GM21528 (cell line): ENCODE measurements around the gene SEC14L1.
"Not testable (repeated sequence)": the region's sequence is repeated elsewhere in the genome, so short reads cannot be mapped to it uniquely, and the experiment has no call there.

Experiments
- ATAC-seq: cut with Tn5 transposase; IDR thresholded peaks from one replicate; pipeline ENCODE4 v1.9.1; 2021; ENCODE audit warnings: mild to moderate bottlenecking, moderate library complexity; ENCODE audit not compliant: unreplicated experiment, low FRiP score

The SEC14L1 gene

GRCh38 chr17:77115947-77116346 lies 24.8 kb upstream of the SEC14L1 start:
- no peak for ATAC-seq

- no peak for ATAC-seq
These were observed 24.4 kb upstream of the SEC14L1 start for GRCh38 chr17:77116371-77116860.

- ATAC-seq = no peak
These were observed 23.4 kb upstream of the SEC14L1 start for GRCh38 chr17:77117415-77117814.

GRCh38 chr17:77118251-77118928 lies 22.4 kb upstream of the SEC14L1 start:
- no peak for ATAC-seq

- no peak for ATAC-seq
These were observed 21.0 kb upstream of the SEC14L1 start for GRCh38 chr17:77119668-77120301.

- no peak for ATAC-seq
These were observed 19.9 kb upstream of the SEC14L1 start for GRCh38 chr17:77120868-77121267.

- no peak for ATAC-seq
These were observed 16.4 kb upstream of the SEC14L1 start for GRCh38 chr17:77124192-77124889.

GRCh38 chr17:77125432-77125901 lies 15.3 kb upstream of the SEC14L1 start:
- no peak for ATAC-seq

- ATAC-seq = no peak
These were observed 14.2 kb upstream of the SEC14L1 start for GRCh38 chr17:77126519-77126918.

- ATAC-seq = no peak
These were observed 12.9 kb upstream of the SEC14L1 start for GRCh38 chr17:77127735-77128361.

GRCh38 chr17:77128896-77129567 lies 11.7 kb upstream of the SEC14L1 start:
- ATAC-seq = no peak

GRCh38 chr17:77129568-77130301 lies 11.0 kb upstream of the SEC14L1 start:
- no peak for ATAC-seq

GRCh38 chr17:77130525-77130924 lies 10.2 kb upstream of the SEC14L1 start:
- ATAC-seq = no peak

GRCh38 chr17:77131904-77132303 lies 8.9 kb upstream of the SEC14L1 start:
- ATAC-seq = no peak

- no peak for ATAC-seq
These were observed 8.2 kb upstream of the SEC14L1 start for GRCh38 chr17:77132411-77133086.

- ATAC-seq = no peak
These were observed 7.6 kb upstream of the SEC14L1 start for GRCh38 chr17:77133087-77133638.

- ATAC-seq = no peak
These were observed 4.4 kb upstream of the SEC14L1 start for GRCh38 chr17:77136420-77136767.

GRCh38 chr17:77137111-77137510 lies 3.7 kb upstream of the SEC14L1 start:
- no peak for ATAC-seq

GRCh38 chr17:77137886-77138285 lies 2.9 kb upstream of the SEC14L1 start:
- not testable (repeated sequence) for ATAC-seq
